WTC11 (cell line): Measurements from ENCODE around the gene TGDS.

Source experiments
- ATF1 ChIP-seq: sonication (generic); formaldehyde crosslinking; IDR thresholded peaks from 2 replicates; pipeline ENCODE4 v1.8.1; 2023; ENCODE audit warnings: mild to moderate bottlenecking, moderate library complexity, missing genetic modification reagents
- ATF3 ChIP-seq: sonication (generic); formaldehyde crosslinking; conservative IDR thresholded peaks from 2 replicates; pipeline ENCODE4 v1.8.1; 2022; ENCODE audit warnings: mild to moderate bottlenecking, missing genetic modification reagents
- CBFB ChIP-seq: sonication (generic); formaldehyde crosslinking; IDR thresholded peaks from 2 replicates; pipeline ENCODE4 v1.8.1; 2022; ENCODE audit warnings: mild to moderate bottlenecking, low read depth, missing genetic modification reagents
- CTCF ChIP-seq: fragments of 200-600 bp; IDR thresholded peaks from 2 replicates; pipeline ENCODE4 v1.8.0; 2022; ENCODE audit warnings: antibody characterized with exemption
- RELA ChIP-seq: sonication (generic); formaldehyde crosslinking; IDR thresholded peaks from 2 replicates; pipeline ENCODE4 v1.8.1; 2022; ENCODE audit warnings: missing genetic modification reagents, mild to moderate bottlenecking, borderline replicate concordance
- RORB ChIP-seq: fragments of 250-450 bp; sonication (Bioruptor Pico); IDR thresholded peaks from 2 replicates; pipeline ENCODE4 v1.9.0; 2021; ENCODE audit warnings: mild to moderate bottlenecking
- SMAD3 ChIP-seq: sonication (generic); formaldehyde crosslinking; IDR thresholded peaks from 2 replicates; pipeline ENCODE4 v1.8.0; 2022; ENCODE audit warnings: missing genetic modification reagents, mild to moderate bottlenecking, borderline replicate concordance
- SP1 ChIP-seq: sonication (generic); formaldehyde crosslinking; conservative IDR thresholded peaks from 2 replicates; pipeline ENCODE4 v1.8.1; 2022; ENCODE audit warnings: missing genetic modification reagents
- ZNF423 ChIP-seq: fragments of 250-450 bp; sonication (Bioruptor Pico); IDR thresholded peaks from 2 replicates; pipeline ENCODE4 v2.1.2; 2022; ENCODE audit warnings: mild to moderate bottlenecking, moderate library complexity
- TF ChIP-seq, protein P1 (sequence below): sonication (generic); formaldehyde crosslinking; IDR thresholded peaks from 2 replicates; pipeline ENCODE4 v1.8.1; 2023; ENCODE audit warnings: mild to moderate bottlenecking, moderate library complexity, missing genetic modification reagents
- TF ChIP-seq, protein P2 (sequence below): sonication (generic); formaldehyde crosslinking; IDR thresholded peaks from 2 replicates; pipeline ENCODE4 v1.8.1; 2022; ENCODE audit warnings: low read depth, mild to moderate bottlenecking, moderate library complexity, missing genetic modification reagents, borderline replicate concordance

DNA sequence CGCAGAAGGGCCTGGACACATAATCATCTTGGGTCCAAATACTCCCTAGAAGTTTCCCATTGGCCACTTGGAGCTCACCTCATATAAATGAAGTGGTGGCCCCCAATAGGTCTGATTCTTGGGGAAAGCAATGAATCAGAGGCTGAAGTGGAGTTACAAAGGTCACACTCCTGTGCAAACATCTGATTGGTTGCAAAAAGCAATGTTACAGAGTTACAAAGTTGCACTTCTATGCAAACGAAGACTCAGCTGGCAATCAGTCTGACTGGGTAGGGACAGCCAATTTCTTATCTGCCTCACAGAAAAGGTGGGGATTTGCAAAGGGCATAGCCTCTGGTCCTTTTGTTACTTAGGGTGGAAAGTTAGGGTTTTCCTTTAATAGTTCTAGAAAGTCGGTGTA, 3.9 kb upstream of the TGDS start:
- TF ChIP-seq, protein P1, sequence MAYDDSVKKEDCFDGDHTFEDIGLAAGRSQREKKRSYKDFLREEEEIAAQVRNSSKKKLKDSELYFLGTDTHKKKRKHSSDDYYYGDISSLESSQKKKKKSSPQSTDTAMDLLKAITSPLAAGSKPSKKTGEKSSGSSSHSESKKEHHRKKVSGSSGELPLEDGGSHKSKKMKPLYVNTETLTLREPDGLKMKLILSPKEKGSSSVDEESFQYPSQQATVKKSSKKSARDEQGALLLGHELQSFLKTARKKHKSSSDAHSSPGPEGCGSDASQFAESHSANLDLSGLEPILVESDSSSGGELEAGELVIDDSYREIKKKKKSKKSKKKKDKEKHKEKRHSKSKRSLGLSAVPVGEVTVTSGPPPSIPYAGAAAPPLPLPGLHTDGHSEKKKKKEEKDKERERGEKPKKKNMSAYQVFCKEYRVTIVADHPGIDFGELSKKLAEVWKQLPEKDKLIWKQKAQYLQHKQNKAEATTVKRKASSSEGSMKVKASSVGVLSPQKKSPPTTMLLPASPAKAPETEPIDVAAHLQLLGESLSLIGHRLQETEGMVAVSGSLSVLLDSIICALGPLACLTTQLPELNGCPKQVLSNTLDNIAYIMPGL, result no peak
- TF ChIP-seq CTCF, result no peak
- TF ChIP-seq CBFB (CRISPR knock-in tag), result no peak
- TF ChIP-seq SP1, result no peak
- no peak for TF ChIP-seq ATF1 (CRISPR knock-in tag)
- TF ChIP-seq RORB (CRISPR knock-in tag), result no peak
- no peak for TF ChIP-seq SMAD3 (CRISPR knock-in tag)
- TF ChIP-seq RELA (CRISPR knock-in tag), result no peak
- TF ChIP-seq ATF3 (CRISPR knock-in tag), result no peak
- TF ChIP-seq, protein P2, sequence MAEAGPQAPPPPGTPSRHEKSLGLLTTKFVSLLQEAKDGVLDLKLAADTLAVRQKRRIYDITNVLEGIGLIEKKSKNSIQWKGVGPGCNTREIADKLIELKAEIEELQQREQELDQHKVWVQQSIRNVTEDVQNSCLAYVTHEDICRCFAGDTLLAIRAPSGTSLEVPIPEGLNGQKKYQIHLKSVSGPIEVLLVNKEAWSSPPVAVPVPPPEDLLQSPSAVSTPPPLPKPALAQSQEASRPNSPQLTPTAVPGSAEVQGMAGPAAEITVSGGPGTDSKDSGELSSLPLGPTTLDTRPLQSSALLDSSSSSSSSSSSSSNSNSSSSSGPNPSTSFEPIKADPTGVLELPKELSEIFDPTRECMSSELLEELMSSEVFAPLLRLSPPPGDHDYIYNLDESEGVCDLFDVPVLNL (CRISPR knock-in tag), result no peak
- TF ChIP-seq ZNF423, result no peak
